HG03196 (cell line): ENCODE measurements around the gene MT1A.
A peak's percentile ranks its signal among the peaks of the same experiment; 100 is the strongest.

ENCODE experiments used
- ATAC-seq: cut with Tn5 transposase; IDR thresholded peaks from one replicate; pipeline ENCODE4 v1.9.1; 2021; ENCODE audit not compliant: unreplicated experiment

The MT1A gene

GRCh38 chr16:56637814-56638750 is at the start of gene MT1A:
TSS of gene MT1A (plus strand) at chr16:56638666. CDS start at chr16:56638739, 73 bp downstream.
- no peak for ATAC-seq

GRCh38 chr16:56588781-56589140 is 49.7 kb upstream of the MT1A start:
- ATAC-seq, result no peak

GRCh38 chr16:56589141-56590039 is 49.1 kb upstream of the MT1A start, which contains the start of gene MT3:
TSS of gene MT3 (plus strand) at chr16:56589528. CDS start at chr16:56589591, 63 bp downstream.
- no peak for ATAC-seq

- ATAC-seq, result no peak
These were observed 46.9 kb upstream of the MT1A start for GRCh38 chr16:56591377-56592060.

GRCh38 chr16:56593573-56594291 is 44.7 kb upstream of the MT1A start:
- ATAC-seq, result no peak

- ATAC-seq, result no peak
These were observed 44.2 kb upstream of the MT1A start for GRCh38 chr16:56594292-56594619.

- no peak for ATAC-seq
These were observed 38.0 kb upstream of the MT1A start for GRCh38 chr16:56600398-56600999.

- ATAC-seq, result no peak
These were observed 37.1 kb upstream of the MT1A start for GRCh38 chr16:56601325-56601724.

GRCh38 chr16:56603589-56603988 is 34.9 kb upstream of the MT1A start:
- ATAC-seq, result no peak

- no peak for ATAC-seq
These were observed 33.5 kb upstream of the MT1A start for GRCh38 chr16:56604966-56605365.

- ATAC-seq, result no peak
These were observed 33.0 kb upstream of the MT1A start for GRCh38 chr16:56605475-56605874.

- no peak for ATAC-seq
These were observed 32.4 kb upstream of the MT1A start for GRCh38 chr16:56606071-56606475.

GRCh38 chr16:56606476-56607108 is 31.9 kb upstream of the MT1A start:
- ATAC-seq, result no peak

GRCh38 chr16:56607109-56607618 is 31.3 kb upstream of the MT1A start:
- ATAC-seq, result no peak

- ATAC-seq, result no peak
These were observed 30.8 kb upstream of the MT1A start for GRCh38 chr16:56607675-56608042.

GRCh38 chr16:56608043-56608875 is 30.2 kb upstream of the MT1A start, which contains the start of gene MT2A:
TSS of gene MT2A (plus strand) at chr16:56608584. CDS start at chr16:56608656, 72 bp downstream.
- peak; percentile 87 for ATAC-seq

GRCh38 chr16:56608876-56609462 is 29.5 kb upstream of the MT1A start:
- ATAC-seq, result no peak

GRCh38 chr16:56609463-56609921 is 29.0 kb upstream of the MT1A start:
- ATAC-seq, result peak; percentile 27
